Activated B cell treated with CpG ODN at 0.5 μM for 24 hours (primary cell): ENCODE results near the gene SMIM35. TPM values are rescaled to one million over a fixed set of nuclear protein-coding genes. Genes with fewer than 3 reads are reported as not detected.

Experiments
- ATAC-seq: fragments of 200-7000 bp; cut with Tn5 transposase; one replicate; pipeline ENCODE4 v1.10.0; 2021; ENCODE audit warnings: low read depth, mild to moderate bottlenecking, moderate library complexity
- CTCF ChIA-PET: fragments of 350-600 bp; sonication (Branson Sonifier 250); formaldehyde crosslinking; loops from one replicate; lab custom pipeline; 2021; ENCODE audit warnings: antibody characterized with exemption; lab: Charles Lee
- POLR2A ChIA-PET: fragments of 350-600 bp; sonication (Branson Sonifier 250); formaldehyde crosslinking; loops from one replicate; lab custom pipeline; 2021; ENCODE audit warnings: antibody characterized with exemption; lab: Charles Lee
- DNase-seq: peaks from one replicate; pipeline ENCODE4 v3.0.0; 2022
- H3K27ac Mint-ChIP-seq: one replicate; pipeline ENCODE4 v1.8.0; 2020; ENCODE audit warnings: mixed read lengths
- H3K27me3 Mint-ChIP-seq: one replicate; pipeline ENCODE4 v1.8.0; 2021; ENCODE audit warnings: mixed read lengths
- H3K36me3 Mint-ChIP-seq: one replicate; pipeline ENCODE4 v1.8.0; 2021; ENCODE audit warnings: low read depth, mixed read lengths
- H3K4me1 Mint-ChIP-seq: one replicate; pipeline ENCODE4 v1.8.0; 2021; ENCODE audit warnings: mixed read lengths
- H3K4me3 Mint-ChIP-seq: one replicate; pipeline ENCODE4 v1.8.0; 2020; ENCODE audit warnings: mild to moderate bottlenecking, mixed read lengths
- H3K9me3 Mint-ChIP-seq: one replicate; pipeline ENCODE4 v1.8.0; 2020; ENCODE audit warnings: mixed read lengths
- CTCF ChIP-seq: fragments of 200-600 bp; IDR thresholded peaks from one replicate; pipeline ENCODE4 v1.8.0; 2022; ENCODE audit warnings: antibody characterized with exemption, mild to moderate bottlenecking
- intact Hi-C: fragments of 100-400 bp; cut with micrococcal nuclease; formaldehyde crosslinking; loops from one replicate; pipeline ENCODE4 v1.15.1; 2024
- total RNA-seq: library from RNA; stranded (reverse); gene quantifications from 2 replicates; pipeline ENCODE4 v1.2.3, GENCODE V29; 2022

The SMIM35 gene
- total RNA-seq, result 1.8 and 1.9 TPM in 2 replicates

- H3K4me1 Mint-ChIP-seq, result peaks cover 12% of the 10 kb centered on the region
- peaks cover 12% of the 10 kb centered on the region for H3K9me3 Mint-ChIP-seq
- no peaks in the 10 kb centered on the region for H3K36me3 Mint-ChIP-seq
- no peak within 1 kb of the TSS for H3K27ac Mint-ChIP-seq
- DNase-seq (no peak), ATAC-seq (no peak)
- H3K27me3 Mint-ChIP-seq, result peaks cover 7% of the 10 kb centered on the region
- intact Hi-C loops, result no loop called here
- no peak within 1 kb of the TSS for H3K4me3 Mint-ChIP-seq
- TF ChIP-seq CTCF, result no peak
- POLR2A ChIA-PET, result no interaction called here
- CTCF ChIA-PET, result interaction anchor here (0.8 kb wide), 1 partner anchor 140 kb away, joined by 3 read pairs; no protein-coding TSS in a partner anchor
Observed at GRCh38 chr11:118086913-118087768, at the start of gene SMIM35. TSS of gene SMIM35 (minus strand) at chr11:118086963. CDS start at chr11:118086757, 206 bp downstream.

- Mint-ChIP-seq H3K36me3 (no peaks in the 10 kb centered on the region), H3K27ac (no peak overlapping the region), H3K4me3 (no peak overlapping the region), H3K9me3 (no peaks in the 10 kb centered on the region), H3K27me3 (peaks cover 37% of the 10 kb centered on the region), H3K4me1 (no peaks in the 10 kb centered on the region)
- ChIA-PET CTCF (no interaction called here), POLR2A (no interaction called here)
- no peak for ATAC-seq
- no peak for DNase-seq
- intact Hi-C loops, result no loop called here
- no peak for TF ChIP-seq CTCF
Observed at GRCh38 chr11:118136341-118136740, 49.6 kb upstream of the SMIM35 start.

GRCh38 chr11:118135796-118136165 is 49.0 kb upstream of the SMIM35 start:
- H3K27me3 Mint-ChIP-seq, result peaks cover 35% of the 10 kb centered on the region
- H3K27ac Mint-ChIP-seq, result no peak overlapping the region
- no peak overlapping the region for H3K4me3 Mint-ChIP-seq
- TF ChIP-seq CTCF, result no peak
- H3K9me3 Mint-ChIP-seq, result no peaks in the 10 kb centered on the region
- ATAC-seq (no peak), DNase-seq (no peak)
- H3K36me3 Mint-ChIP-seq, result no peaks in the 10 kb centered on the region
- POLR2A ChIA-PET, result no interaction called here
- no peaks in the 10 kb centered on the region for H3K4me1 Mint-ChIP-seq
- CTCF ChIA-PET, result no interaction called here
- intact Hi-C loops, result no loop called here

- ChIA-PET POLR2A (no interaction called here), CTCF (no interaction called here)
- Mint-ChIP-seq H3K4me1 (no peaks in the 10 kb centered on the region), H3K4me3 (no peak overlapping the region), H3K27ac (no peak overlapping the region), H3K9me3 (no peaks in the 10 kb centered on the region), H3K36me3 (no peaks in the 10 kb centered on the region), H3K27me3 (peaks cover 35% of the 10 kb centered on the region)
- intact Hi-C loops, result no loop called here
- no peak for TF ChIP-seq CTCF
- ATAC-seq, result no peak
- no peak for DNase-seq
Observed at GRCh38 chr11:118135051-118135795, 48.5 kb upstream of the SMIM35 start.

GRCh38 chr11:118133816-118134215 is 47.1 kb upstream of the SMIM35 start:
- Mint-ChIP-seq H3K9me3 (no peaks in the 10 kb centered on the region), H3K4me3 (no peak overlapping the region), H3K27ac (no peak overlapping the region), H3K4me1 (no peaks in the 10 kb centered on the region), H3K27me3 (peaks cover 27% of the 10 kb centered on the region), H3K36me3 (no peaks in the 10 kb centered on the region)
- ChIA-PET POLR2A (interaction anchor here (0.5 kb wide), 1 partner anchor 51 kb away, joined by 3 read pairs; no protein-coding TSS in a partner anchor), CTCF (no interaction called here)
- no peak for TF ChIP-seq CTCF
- DNase-seq, result no peak
- no peak for ATAC-seq
- intact Hi-C loops, result no loop called here
